ENCODE results near the gene RRP9. TPM values are rescaled to one million over a fixed set of nuclear protein-coding genes. Genes with fewer than 3 reads are reported as not detected.

Gene RRP9
- total RNA-seq, 1 experiment from 2014 or later, result 80.6 TPM

- H3K4me3 ChIP-seq (ENCODE audit: insufficient read depth, low read depth, low read length), result peak overlapping the region; percentile 48
- no peaks in the 10 kb centered on the region for H3K27me3 ChIP-seq (ENCODE audit: control insufficient read depth, insufficient read depth, low read length)
- H3K36me3 ChIP-seq (replicated peaks; ENCODE audit: control insufficient read depth, insufficient read depth, low read length), result peaks cover 9% of the 10 kb centered on the region
- DNase-seq, result peak; percentile 71
Observed at GRCh38 chr3:51942603-51943450, 1.1 kb upstream of the RRP9 start.

- no peak for DNase-seq
Observed at GRCh38 chr3:51941463-51941797, 274 bp downstream of the RRP9 start.

GRCh38 chr3:51940648-51941462, 849 bp downstream of the RRP9 start:
- H3K27me3 ChIP-seq (ENCODE audit: control insufficient read depth, insufficient read depth, low read length), result no peaks in the 10 kb centered on the region
- no peak for DNase-seq
- H3K36me3 ChIP-seq (replicated peaks; ENCODE audit: control insufficient read depth, insufficient read depth, low read length), result peaks cover 22% of the 10 kb centered on the region
- peak overlapping the region; percentile 91 for H3K4me3 ChIP-seq (ENCODE audit: insufficient read depth, low read depth, low read length)

More at GRCh38 chr3:51941463-51941797, 274 bp downstream of the RRP9 start:
- Histone ChIP-seq H3K4me3 (ENCODE audit: insufficient read depth, low read depth, low read length) (peak overlapping the region; percentile 91), H3K27me3 (ENCODE audit: control insufficient read depth, insufficient read depth, low read length) (no peaks in the 10 kb centered on the region), H3K36me3 (replicated peaks; ENCODE audit: control insufficient read depth, insufficient read depth, low read length) (peaks cover 18% of the 10 kb centered on the region)

DNA sequence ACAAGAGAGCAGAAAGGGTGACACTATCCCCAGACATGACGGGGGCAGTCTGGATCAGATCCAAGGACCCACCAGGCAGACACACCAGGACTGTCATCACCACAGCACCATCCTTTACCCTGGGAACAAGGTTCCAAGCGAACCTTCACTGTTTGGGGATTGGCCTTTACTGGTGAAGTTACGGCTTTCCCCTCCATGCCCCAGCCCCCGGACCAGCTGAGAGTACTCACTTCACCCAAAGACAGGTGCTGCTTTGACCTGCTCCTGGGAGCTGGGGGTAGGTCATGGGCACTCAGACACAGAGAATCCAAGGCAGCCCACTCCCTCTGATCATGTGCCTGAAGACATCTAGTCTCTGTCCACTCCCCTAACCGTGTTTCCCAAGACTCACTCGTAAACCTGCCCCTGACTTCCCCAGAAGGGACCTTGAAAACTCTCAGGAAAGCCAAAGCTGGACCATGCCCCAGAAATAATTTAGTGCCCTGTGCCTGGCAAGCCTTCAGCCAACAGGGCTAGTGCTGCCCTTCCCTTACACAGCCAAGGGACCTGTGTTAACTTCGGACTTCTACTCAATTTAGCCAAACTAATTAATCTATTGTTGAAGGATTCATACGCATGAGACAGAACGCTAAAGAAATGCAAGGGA, 2.8 kb downstream of the RRP9 start:
- peaks cover 33% of the 10 kb centered on the region for H3K36me3 ChIP-seq (replicated peaks; ENCODE audit: control insufficient read depth, insufficient read depth, low read length)
- no peaks in the 10 kb centered on the region for H3K27me3 ChIP-seq (ENCODE audit: control insufficient read depth, insufficient read depth, low read length)
- peak; percentile 17 for DNase-seq
- no peak overlapping the region for H3K4me3 ChIP-seq (ENCODE audit: insufficient read depth, low read depth, low read length)

- Histone ChIP-seq H3K36me3 (replicated peaks; ENCODE audit: control insufficient read depth, insufficient read depth, low read length) (peaks cover 41% of the 10 kb centered on the region), H3K4me3 (ENCODE audit: insufficient read depth, low read depth, low read length) (no peak overlapping the region), H3K27me3 (ENCODE audit: control insufficient read depth, insufficient read depth, low read length) (no peaks in the 10 kb centered on the region)
- DNase-seq, result peak; percentile 37
Observed at GRCh38 chr3:51937611-51938450, 3.9 kb downstream of the RRP9 start.

DNA sequence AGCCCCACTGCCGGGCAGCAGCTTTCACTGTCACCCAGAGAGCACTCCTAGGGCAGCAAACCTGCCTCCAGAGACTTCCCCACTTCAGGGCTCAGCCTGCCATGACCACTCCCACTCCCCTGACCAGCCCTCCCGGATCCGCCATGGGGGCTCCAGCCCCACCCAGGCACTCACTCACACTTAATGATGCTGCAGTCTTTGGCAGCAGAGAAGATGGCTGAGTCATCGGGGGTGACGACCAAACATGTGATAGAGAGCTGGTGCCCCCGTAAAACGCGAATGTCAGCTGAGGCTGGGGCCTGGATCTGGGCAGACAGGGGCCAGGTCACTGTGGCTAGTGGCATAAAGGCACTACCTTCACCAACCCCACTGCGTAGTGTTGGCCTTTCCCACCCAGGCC, 4.7 kb downstream of the RRP9 start:
- peaks cover 44% of the 10 kb centered on the region for H3K36me3 ChIP-seq (replicated peaks; ENCODE audit: control insufficient read depth, insufficient read depth, low read length)
- H3K4me3 ChIP-seq (ENCODE audit: insufficient read depth, low read depth, low read length), result no peak overlapping the region
- peak; percentile 30 for DNase-seq
- H3K27me3 ChIP-seq (ENCODE audit: control insufficient read depth, insufficient read depth, low read length), result no peaks in the 10 kb centered on the region

- Histone ChIP-seq H3K27me3 (ENCODE audit: control insufficient read depth, insufficient read depth, low read length) (no peaks in the 10 kb centered on the region), H3K4me3 (ENCODE audit: insufficient read depth, low read depth, low read length) (no peak overlapping the region), H3K36me3 (replicated peaks; ENCODE audit: control insufficient read depth, insufficient read depth, low read length) (peaks cover 44% of the 10 kb centered on the region)
- peak; percentile 27 for DNase-seq
Observed at GRCh38 chr3:51935886-51936755, 5.6 kb downstream of the RRP9 start.

DNA sequence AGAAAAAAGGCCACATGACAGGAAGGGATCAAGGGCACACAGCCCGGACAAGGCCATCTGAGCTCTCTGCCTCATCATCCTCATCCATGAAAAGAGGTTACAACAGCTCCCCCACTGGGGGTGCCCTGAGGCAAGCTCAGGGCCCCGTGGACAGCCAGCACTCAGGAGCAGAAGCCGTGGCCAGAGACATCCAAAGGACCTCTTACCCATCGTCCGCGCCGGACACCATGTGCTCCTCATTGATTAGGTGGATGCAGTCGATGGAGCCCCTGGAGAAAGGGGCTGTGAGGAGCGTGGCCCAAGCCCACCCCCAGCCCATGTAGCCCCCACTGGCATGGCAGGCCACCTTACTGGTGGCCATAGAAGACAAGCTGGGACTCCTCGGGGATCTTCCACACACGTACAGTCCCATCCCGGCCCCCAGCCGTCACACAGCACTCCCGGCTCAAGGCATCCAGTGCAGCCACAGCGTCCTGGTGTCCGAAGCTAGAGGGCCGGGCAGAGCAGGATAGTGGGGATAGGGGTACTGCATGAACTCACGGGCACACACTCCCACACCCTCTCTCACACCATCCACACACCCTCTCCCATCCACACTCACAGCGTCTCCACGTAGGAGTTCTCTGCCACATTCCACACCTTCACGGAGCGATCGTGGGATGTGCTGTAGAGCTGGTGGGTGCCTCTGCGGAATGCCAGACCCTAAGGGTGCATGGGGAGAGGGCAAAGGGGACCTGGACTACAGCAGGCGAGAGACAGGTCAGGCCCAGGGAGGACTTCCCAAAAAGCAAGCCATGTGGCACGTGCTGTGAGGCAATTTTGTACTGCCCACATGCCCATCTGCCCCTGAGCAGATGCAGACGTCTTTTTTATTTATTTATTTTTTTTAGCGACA, 6.5 kb downstream of the RRP9 start:
- Histone ChIP-seq H3K27me3 (ENCODE audit: control insufficient read depth, insufficient read depth, low read length) (no peaks in the 10 kb centered on the region), H3K4me3 (ENCODE audit: insufficient read depth, low read depth, low read length) (no peak overlapping the region), H3K36me3 (replicated peaks; ENCODE audit: control insufficient read depth, insufficient read depth, low read length) (peaks cover 44% of the 10 kb centered on the region)
- peak; percentile 27 for DNase-seq

DNA sequence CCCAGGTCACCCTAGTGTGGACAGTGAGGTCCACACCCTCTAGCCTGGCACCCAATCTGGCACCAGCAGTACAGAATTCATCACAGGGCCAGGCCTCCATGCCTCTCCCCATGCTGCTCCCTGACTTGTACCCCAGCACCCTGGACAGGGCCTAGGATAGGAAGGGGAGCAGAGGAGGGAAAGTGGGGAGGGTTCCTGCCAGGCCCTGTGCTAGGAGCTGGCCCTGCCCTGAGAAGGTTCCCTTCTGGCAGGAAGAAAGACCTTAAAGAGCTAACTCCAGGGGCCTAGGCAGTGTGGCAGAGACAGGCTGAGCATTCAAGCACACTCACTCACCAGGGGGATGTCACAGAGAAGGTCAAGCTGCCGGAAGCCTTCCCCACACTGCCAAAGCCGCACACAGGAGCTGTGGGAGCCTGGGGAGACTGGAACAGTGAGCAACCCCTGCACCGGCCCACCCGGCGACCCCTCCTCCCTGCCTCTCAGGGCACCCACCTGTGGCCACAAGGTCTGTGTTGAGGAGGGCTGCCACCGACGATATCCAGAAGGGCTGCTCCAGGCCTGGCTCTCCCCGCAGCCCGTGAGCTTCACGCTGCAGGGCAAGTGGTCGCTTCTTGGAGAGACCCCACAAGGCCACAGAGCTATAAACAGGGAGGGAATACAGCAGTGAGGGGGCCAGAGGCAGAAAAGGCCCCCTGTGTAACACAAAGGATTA, 7.4 kb downstream of the RRP9 start:
- H3K27me3 ChIP-seq (ENCODE audit: control insufficient read depth, insufficient read depth, low read length), result no peaks in the 10 kb centered on the region
- peaks cover 44% of the 10 kb centered on the region for H3K36me3 ChIP-seq (replicated peaks; ENCODE audit: control insufficient read depth, insufficient read depth, low read length)
- DNase-seq, result peak; percentile 18
- H3K4me3 ChIP-seq (ENCODE audit: insufficient read depth, low read depth, low read length), result no peak overlapping the region

GRCh38 chr3:51933471-51934138, 8.1 kb downstream of the RRP9 start:
- peak; percentile 15 for DNase-seq
- Histone ChIP-seq H3K27me3 (ENCODE audit: control insufficient read depth, insufficient read depth, low read length) (no peaks in the 10 kb centered on the region), H3K36me3 (replicated peaks; ENCODE audit: control insufficient read depth, insufficient read depth, low read length) (peaks cover 39% of the 10 kb centered on the region), H3K4me3 (ENCODE audit: insufficient read depth, low read depth, low read length) (no peak overlapping the region)

- H3K36me3 ChIP-seq (replicated peaks; ENCODE audit: control insufficient read depth, insufficient read depth, low read length), result peaks cover 34% of the 10 kb centered on the region
- no peaks in the 10 kb centered on the region for H3K27me3 ChIP-seq (ENCODE audit: control insufficient read depth, insufficient read depth, low read length)
- no peak overlapping the region for H3K4me3 ChIP-seq (ENCODE audit: insufficient read depth, low read depth, low read length)
- DNase-seq, result no peak
Observed at GRCh38 chr3:51932471-51933370, 9.0 kb downstream of the RRP9 start.

Measured in H7 (cell line).